ENCODE measurements around the gene NAPA. TPM values are rescaled to one million over a fixed set of nuclear protein-coding genes. Genes with fewer than 3 reads are reported as not detected.

Gene NAPA
- total RNA-seq, result 100 to 1,000 TPM in 3 of 4 donors, 10 to 100 TPM in 1; 36.5 to 693 (median 144) TPM

DNA sequence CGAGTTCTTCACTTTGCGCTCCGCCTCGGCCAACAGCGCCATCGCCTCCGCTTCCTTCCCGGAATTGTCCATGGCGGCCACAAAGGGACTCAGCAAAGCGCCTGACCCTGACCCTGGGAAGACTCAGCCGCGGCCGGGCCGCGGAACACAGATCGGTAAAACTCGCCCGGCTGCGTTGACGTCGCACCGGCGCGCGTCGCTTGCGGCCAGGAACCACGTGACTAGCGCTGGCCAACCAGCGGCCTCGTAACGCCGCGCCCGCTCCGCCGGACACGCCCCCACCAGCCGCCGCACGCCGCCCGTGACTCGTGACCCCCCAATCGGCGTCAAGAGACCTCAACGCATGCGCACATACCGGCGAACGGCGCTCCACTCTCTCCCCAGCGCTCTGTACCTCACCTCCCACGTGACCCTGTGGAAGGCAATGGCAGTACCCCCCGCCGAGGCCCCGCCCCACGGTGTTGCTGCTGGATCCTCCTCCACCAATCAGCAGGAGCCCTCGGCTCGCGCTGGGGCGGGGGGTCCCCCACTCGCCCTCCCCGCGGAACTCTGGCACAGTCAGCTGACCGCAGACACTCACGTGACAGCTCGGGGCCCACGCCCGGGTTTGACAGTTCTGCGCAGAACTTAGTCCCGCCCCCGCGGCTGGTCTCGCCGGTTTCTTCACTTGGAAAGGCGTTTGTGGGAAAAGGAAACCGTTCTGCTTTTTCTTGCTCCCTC lies at the start of gene NAPA:
TSS of gene NAPA (minus strand) at position 195 of the 720 bp plus-strand sequence. CDS start at position 72, 123 bp downstream.
- Histone ChIP-seq H3K9me3 (no peaks in the 10 kb centered on the region), H3K4me1 (peaks cover 8 to 29% of the 10 kb centered on the region in 2 donors), H3K27ac (peak within 1 kb of the TSS; percentile 96 to 98), H3K4me3 (peak within 1 kb of the TSS; percentile 85 to 91), H3K27me3 (no peaks in the 10 kb centered on the region), H3K36me3 (no peaks in the 10 kb centered on the region)
- TF ChIP-seq, protein P1, sequence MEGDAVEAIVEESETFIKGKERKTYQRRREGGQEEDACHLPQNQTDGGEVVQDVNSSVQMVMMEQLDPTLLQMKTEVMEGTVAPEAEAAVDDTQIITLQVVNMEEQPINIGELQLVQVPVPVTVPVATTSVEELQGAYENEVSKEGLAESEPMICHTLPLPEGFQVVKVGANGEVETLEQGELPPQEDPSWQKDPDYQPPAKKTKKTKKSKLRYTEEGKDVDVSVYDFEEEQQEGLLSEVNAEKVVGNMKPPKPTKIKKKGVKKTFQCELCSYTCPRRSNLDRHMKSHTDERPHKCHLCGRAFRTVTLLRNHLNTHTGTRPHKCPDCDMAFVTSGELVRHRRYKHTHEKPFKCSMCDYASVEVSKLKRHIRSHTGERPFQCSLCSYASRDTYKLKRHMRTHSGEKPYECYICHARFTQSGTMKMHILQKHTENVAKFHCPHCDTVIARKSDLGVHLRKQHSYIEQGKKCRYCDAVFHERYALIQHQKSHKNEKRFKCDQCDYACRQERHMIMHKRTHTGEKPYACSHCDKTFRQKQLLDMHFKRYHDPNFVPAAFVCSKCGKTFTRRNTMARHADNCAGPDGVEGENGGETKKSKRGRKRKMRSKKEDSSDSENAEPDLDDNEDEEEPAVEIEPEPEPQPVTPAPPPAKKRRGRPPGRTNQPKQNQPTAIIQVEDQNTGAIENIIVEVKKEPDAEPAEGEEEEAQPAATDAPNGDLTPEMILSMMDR (IDR thresholded peaks at IDR 0.05), result peak in 1 of 4 experiments; percentile 99
- peak; percentile 84 to 94 for TF ChIP-seq POLR2A (IDR thresholded peaks at IDR 0.05)
- intact Hi-C loops (cut with DNase I; ENCODE audit: low total_unique reads), result no loop called here
- peak; percentile 100 for DNase-seq

DNA sequence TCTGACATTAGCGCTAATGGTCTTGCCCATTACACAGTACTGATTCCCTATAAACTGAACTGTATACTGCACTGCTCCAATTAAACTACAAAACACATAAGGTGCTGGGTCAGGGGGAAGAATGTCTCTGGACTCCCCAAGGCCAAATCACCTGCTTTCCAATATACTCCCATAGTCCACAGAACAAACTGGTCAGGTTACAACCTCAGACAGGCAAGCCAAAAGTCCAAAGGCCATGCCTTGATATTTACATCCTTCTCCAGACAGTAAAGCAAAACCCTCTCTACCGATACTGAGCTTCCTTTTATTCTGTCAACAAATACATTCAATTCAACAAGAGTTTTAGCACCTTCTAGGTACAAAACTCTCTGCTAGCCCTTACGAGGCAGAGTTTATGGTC lies 49.2 kb upstream of the NAPA start:
- H3K4me3 ChIP-seq, result no peak overlapping the region
- no peaks in the 10 kb centered on the region for H3K27me3 ChIP-seq
- no peak for TF ChIP-seq POLR2A (IDR thresholded peaks at IDR 0.05)
- no peak overlapping the region for H3K27ac ChIP-seq
- DNase-seq, result no peak
- intact Hi-C loops (cut with DNase I; ENCODE audit: low total_unique reads), result no loop called here
- H3K36me3 ChIP-seq, result no peaks in the 10 kb centered on the region
- no peaks in the 10 kb centered on the region for H3K9me3 ChIP-seq
- no peaks in the 10 kb centered on the region for H3K4me1 ChIP-seq

DNA sequence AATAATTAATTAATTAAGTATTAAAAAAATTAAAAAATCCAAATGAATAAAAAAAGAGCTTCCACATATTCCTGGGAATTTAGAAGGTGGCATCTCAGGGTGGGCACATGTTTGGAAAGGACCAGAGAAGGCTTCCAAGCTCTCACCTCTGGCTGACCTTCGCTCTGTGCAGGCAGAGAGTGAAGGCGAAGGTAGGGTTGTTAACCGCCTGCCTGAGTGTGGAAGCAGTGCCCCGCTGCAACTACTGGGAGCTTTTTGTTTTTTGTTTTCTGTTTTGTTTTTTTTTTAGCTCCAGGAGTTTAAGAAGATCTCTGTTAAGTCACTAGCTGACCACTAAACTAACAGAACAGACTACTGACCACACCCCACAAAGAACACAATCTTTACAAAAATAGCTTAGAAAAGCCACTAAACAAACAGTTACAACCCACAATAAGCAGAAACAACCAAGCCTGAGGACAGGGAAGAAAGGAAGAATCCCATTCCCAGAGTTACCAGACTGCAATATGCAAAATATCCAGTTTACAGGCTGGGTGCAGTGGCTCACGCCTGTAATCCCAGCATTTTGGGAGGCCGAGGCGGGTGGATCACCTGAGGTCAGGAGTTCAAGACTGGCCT lies 46.7 kb upstream of the NAPA start:
- H3K27me3 ChIP-seq, result no peaks in the 10 kb centered on the region
- H3K36me3 ChIP-seq, result no peaks in the 10 kb centered on the region
- intact Hi-C loops (cut with DNase I; ENCODE audit: low total_unique reads), result no loop called here
- no peaks in the 10 kb centered on the region for H3K4me1 ChIP-seq
- no peaks in the 10 kb centered on the region for H3K9me3 ChIP-seq
- no peak overlapping the region for H3K4me3 ChIP-seq
- H3K27ac ChIP-seq, result no peak overlapping the region
- DNase-seq, result no peak
- TF ChIP-seq, protein P1 (IDR thresholded peaks at IDR 0.05), result no peak
- no peak for TF ChIP-seq POLR2A (IDR thresholded peaks at IDR 0.05)

DNA sequence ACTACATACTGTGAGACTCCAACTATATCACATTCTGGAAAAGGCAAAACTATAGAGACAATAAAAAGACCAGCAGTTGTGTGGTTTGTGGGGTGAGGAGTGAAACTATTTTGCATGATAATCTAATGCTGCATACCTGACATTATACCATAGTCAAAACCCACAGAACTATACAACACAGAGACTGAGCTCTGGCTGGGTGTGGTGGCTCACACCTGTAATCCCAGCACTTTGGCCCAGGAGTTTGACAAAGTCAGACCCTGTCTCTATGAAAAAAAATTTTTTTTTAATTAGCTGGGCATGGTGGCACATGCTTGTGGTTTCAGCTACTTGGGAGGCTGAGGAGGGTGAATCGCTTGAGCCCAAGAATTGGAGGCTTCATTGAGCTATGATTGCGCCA lies 46.1 kb upstream of the NAPA start:
- no peaks in the 10 kb centered on the region for H3K36me3 ChIP-seq
- no peak for DNase-seq
- no peaks in the 10 kb centered on the region for H3K9me3 ChIP-seq
- no peaks in the 10 kb centered on the region for H3K27me3 ChIP-seq
- TF ChIP-seq POLR2A (IDR thresholded peaks at IDR 0.05), result no peak
- TF ChIP-seq, protein P1 (IDR thresholded peaks at IDR 0.05), result no peak
- no peaks in the 10 kb centered on the region for H3K4me1 ChIP-seq
- no peak overlapping the region for H3K27ac ChIP-seq
- no peak overlapping the region for H3K4me3 ChIP-seq
- intact Hi-C loops (cut with DNase I; ENCODE audit: low total_unique reads), result no loop called here

DNA sequence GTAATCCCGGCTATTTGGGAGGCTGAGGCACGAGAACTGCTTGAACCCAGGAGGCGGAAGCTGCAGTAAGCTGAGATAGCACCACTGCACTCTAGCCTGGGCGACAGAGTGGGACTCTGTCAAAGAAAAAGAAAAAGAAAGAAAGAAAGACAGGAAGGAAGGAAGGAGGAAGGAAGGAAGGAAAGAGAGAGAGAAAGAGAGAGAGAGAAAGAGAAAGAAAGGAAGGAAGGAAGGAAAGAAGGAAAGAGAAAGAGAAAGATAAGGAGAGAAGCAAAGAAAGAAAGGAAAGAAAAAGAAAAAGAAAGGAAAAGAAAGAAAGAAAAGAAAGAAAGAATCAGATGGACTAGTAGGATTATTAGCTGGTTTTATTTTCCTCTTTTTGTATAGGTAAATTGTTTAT lies 35.3 kb upstream of the NAPA start:
- no peak for DNase-seq
- H3K27ac ChIP-seq, result no peak overlapping the region
- H3K4me1 ChIP-seq, result peaks cover 0 to 4% of the 10 kb centered on the region in 2 donors
- intact Hi-C loops (cut with DNase I; ENCODE audit: low total_unique reads), result no loop called here
- H3K36me3 ChIP-seq, result no peaks in the 10 kb centered on the region
- H3K27me3 ChIP-seq, result no peaks in the 10 kb centered on the region
- H3K9me3 ChIP-seq, result no peaks in the 10 kb centered on the region
- H3K4me3 ChIP-seq, result no peak overlapping the region
- TF ChIP-seq, protein P1 (IDR thresholded peaks at IDR 0.05), result no peak
- no peak for TF ChIP-seq POLR2A (IDR thresholded peaks at IDR 0.05)

Data from uterus (tissue), 4 donors.